NCI-H187 treated with DMSO at 0.1 percent for 48 hours (cell line): Measurements from ENCODE around the gene TTC27.
"Not testable (repeated sequence)": the region's sequence is repeated elsewhere in the genome, so short reads cannot be mapped to it uniquely, and the experiment has no call there.

Experiments used
- DNase-seq: peaks from one replicate; lab custom pipeline; 2025; lab: John Stamatoyannopoulos, UW

The TTC27 gene

DNA sequence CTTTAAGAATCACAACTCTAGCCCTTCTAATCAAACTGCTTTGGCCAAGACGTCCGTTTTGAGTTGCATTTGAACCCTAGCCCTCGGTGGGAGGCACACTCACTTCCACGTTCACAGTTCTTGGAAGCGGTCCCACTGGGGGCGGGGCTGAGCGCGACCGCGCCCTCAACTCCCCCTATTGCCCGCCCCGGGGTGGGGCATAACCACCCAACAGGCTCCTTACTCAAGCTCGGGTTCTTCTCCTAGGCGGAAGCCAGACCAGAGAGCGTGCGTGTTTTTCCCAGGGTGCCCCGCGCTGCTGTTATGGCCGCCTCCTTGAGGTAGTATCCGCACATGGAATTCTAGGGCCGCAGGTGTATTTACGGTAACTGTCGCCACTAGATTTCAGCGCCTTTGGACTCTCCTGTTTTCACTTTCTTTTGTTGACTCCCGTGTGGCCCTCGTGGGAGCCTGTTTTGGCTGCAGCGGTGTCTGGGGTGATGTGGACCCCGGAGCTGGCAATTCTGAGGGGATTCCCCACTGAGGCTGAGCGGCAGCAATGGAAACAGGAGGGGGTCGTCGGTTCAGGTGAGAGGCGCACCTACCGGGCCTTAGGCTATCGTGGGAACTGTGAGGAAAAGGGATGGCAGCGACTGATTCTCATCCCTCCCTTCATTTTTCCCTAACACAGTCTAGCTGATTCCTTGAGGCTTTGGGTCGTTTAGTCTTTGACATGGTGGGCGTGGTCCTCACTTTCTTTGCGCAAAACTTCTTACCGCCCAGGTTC is at the start of gene TTC27:
Gene TTC27, plus strand, starts transcription at position 237 of the 766 bp plus-strand sequence. Its CDS starts 243 bp downstream, at position 480.
- peak; percentile 96 for DNase-seq

GRCh38 chr2:32591669-32592463 is 36.0 kb upstream of the TTC27 start:
- DNase-seq = no peak

DNA sequence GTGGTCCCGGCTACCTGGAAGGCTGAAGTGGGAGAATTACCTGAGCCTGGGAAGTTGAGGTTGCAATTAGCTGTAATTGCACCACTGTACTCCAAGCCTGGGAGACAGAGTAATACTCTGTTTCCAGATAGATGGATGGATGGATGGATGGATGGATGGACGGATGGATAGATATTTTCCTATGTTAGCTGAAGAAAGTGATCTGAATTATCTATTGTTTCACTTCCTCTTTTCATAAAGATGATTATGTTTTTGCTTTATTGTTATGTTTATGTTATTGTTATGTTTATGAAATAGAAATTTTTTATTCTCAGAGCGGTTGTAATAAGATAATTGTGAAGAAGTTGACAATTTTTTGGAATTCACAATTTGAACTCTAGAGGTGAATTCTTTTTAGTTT is 33.3 kb upstream of the TTC27 start:
- DNase-seq = no peak

DNA sequence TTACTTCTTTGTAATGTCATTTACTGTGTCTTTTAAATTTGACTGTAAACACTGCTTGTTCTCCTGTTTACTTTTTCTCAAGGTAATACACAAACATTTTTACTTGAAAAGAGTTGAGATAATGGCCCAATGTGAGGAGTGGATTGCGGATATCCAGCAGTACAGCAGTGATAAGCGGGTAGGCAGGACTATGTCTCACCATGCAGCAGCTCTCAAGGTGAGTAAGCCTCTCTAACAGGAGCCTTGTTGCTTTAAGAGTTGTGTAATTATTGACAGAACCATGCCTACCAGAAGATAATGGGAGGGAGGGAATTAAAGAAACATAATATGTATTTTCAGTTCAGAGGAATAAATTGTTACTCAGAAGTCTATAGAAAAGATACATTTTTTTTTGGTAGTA is 16.5 kb upstream of the TTC27 start:
- DNase-seq = no peak

DNA sequence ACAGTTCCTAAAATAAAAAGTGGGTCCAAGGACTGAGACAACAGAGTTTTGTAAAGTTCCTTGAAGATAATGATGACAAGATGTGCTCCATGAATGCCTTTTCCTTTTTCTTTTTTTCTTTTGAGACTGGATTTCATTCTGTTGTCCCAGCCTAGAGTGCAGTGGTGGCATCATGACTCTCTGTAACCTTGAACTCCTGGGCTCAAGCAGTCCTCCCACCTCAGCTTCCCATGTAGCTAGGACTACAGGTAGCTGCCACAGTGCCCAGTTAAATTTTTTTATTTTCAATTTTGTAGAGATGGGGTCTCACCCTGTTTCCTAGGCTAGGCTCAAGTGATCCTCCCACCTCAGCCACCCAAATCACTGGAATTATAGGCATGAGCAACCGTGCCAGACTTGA is 16.1 kb upstream of the TTC27 start:
- no peak for DNase-seq

DNA sequence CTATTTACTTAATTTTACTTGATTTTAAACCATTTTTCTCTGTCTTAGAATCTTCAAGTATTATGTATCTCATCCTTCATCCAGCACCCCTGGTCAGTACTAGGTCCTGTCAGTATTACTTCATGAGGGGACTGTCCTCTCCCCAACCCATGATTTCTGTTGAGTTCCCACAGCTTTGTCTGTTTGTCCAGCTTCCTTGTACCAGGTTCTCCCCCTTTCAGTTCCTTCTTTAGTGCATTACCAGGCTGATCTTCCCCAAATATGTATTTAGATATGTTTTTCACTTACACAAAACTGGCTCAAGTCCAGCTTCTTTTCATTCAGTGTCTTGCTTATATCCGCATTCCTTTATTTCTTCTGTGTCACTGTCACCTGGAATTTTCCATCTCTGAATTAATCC is 13.8 kb upstream of the TTC27 start:
- no peak for DNase-seq

DNA sequence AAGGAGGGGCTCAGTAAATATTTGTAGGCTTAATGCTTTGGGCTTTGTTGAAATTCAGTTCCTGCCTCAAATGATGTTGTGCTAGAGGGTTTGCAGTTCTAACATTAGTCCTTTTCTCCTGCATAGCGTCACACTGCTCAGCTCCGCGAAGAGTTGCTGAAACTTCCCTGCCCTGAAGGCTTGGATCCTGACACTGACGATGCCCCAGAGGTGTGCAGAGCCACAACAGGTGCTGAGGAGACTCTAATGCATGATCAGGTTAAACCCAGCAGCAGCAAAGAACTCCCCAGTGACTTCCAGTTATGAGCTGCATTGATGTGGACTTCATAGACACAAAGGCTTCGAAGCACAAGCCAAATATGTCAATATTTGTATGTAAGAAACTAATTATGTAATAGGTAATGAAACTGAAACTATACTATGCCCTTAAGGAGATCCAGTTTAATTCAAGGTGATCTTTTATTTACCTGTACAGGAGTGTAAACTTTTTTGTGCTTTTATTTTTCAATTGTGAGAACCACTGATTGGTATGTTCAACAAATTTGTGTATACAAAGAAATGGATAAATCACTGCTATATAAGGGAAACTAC is 10.2 kb upstream of the TTC27 start:
- DNase-seq = no peak

DNA sequence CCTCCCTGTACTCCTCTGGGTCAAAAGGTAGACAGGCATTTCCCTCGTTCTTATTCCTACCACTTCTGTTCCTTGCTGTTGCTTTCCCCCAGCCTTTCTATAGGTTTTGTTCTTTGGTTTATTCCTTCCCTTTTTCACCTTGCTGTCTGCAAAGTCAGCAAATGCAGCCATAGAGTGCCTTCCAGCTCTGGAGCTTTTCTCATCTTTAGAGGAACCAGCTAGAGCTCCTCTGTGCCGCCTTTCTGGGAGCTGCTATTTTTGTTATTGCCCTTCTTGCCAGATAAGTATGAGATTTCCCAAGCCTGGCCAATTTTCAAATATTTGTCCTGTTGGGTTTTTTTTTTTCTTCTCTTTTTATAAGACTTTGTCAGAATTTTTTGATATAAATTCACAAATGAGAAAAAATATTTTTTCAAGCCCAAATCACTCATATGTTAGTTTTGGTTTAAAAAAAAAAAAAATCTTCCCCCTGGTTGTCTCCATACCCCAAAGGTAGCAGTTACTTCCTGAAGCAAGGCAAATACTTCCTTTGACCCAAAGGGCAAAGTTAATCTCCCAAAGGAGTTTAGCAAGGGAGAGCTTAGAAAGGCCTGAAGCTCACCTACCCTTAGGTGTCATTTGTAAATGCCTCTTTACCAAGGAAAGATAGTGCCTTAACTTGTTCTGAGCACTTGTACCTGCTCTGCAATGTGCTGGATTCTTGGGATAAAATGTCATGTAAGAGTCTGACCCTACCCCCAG is 5.1 kb upstream of the TTC27 start:
- no peak for DNase-seq

DNA sequence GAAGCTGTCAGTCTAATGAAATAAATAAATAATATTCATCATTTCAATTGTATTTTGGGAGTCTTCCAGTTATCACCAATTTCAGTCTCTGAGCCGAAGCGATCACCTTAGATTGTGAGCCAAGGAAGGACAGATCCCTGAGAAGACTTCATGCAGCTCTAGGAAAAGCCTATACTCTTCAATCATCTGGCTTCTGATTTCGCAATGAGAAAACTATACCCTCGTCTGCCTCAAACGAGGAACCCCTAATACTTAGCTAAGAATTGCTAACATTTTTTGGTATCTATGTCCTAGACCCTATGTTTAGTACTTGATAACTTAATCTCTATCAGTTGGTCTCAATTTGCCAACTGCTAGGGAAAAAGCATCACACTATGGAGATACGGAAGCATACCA is 4.5 kb upstream of the TTC27 start:
- DNase-seq = no peak

DNA sequence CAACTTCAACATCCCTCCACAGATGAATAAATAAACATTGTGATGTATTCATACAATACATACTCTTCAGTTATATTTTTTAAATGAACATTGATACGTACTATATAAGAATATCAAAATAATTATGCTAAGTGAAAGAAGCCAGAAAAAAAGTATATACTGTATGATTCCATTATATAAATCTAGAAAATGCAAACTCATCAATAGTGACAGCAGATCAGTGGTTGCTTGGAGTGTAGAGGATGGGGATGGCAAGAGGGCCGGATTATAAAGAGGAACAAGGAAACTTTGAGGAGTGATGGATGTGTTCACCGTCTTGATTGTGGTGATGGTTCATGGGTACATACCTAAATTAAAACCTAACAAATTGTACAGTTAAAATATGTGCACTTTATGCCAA is 3.0 kb upstream of the TTC27 start:
- no peak for DNase-seq

DNA sequence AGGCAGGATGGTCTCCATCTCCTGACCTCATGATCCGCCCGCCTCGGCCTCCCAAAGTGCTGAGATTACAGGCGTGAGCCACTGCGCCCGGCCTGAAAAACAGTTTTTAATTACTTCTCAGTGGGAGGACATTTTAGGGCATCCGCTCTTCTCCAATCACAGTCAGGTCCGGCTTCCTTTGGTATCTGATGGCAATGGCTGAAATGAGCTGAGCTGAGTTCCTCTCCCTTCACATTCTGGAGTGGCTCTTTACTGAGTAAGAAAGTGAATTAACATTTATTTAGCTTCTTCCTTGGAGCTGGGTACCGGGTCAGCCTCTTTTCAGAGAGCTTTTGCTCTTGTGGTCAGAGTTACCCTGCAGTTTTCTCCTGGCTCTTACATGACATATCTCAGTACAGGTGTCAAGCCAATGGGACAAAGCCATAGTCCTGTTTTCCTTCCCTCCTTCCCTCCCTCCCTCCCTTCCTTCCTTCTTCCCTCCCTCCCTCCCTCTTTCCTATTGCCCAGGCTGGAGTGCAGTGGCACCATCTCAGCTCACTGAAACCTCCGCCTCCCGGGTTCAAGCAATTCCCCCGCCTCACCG is 1.1 kb upstream of the TTC27 start:
- no peak for DNase-seq

- no peak for DNase-seq
These were observed 423 bp upstream of the TTC27 start for GRCh38 chr2:32627441-32627813.

DNA sequence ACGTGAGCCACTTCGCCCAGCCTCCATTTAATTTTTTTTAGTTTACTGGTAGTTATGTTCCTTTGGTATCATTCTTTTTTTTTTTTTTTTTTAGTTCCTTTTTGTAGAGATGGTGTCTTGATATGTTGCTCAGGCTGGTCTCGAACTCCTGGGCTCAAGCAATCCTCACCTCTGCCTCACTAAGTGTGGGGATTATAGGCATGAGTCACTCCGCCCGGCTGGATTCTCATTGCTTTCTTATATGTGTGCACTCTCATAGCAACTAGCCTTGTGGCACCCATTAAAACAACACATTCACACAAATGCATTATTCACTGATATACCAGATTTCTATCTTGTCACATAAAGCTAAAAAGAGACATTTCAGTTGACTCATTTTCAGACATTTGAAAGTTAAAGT is 4.2 kb downstream of the TTC27 start:
- no peak for DNase-seq

DNA sequence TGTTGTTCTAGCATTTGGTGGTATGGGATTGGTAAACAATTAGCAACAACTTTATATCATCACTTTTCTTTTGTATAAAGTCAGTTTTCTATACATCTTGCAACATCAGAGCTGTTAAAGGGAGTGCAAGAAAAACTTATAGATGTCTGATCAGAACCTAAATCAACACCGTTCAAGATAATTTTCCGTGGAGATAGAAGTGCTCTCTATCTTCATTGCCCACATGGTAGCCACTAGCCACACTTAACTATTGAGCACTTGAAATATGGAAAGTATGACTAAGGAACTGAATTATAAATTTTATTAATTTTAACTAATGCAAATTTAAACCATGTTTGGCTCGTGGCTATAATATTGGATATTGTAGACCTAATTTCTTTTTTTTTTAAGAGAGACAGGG is 5.2 kb downstream of the TTC27 start:
- DNase-seq = no peak

- not testable (repeated sequence) for DNase-seq
These were observed 10.7 kb downstream of the TTC27 start for GRCh38 chr2:32638548-32638947.

GRCh38 chr2:32641180-32641579 is 13.3 kb downstream of the TTC27 start:
- DNase-seq = no peak

- DNase-seq = no peak
These were observed 19.4 kb downstream of the TTC27 start for GRCh38 chr2:32647180-32647651.

DNA sequence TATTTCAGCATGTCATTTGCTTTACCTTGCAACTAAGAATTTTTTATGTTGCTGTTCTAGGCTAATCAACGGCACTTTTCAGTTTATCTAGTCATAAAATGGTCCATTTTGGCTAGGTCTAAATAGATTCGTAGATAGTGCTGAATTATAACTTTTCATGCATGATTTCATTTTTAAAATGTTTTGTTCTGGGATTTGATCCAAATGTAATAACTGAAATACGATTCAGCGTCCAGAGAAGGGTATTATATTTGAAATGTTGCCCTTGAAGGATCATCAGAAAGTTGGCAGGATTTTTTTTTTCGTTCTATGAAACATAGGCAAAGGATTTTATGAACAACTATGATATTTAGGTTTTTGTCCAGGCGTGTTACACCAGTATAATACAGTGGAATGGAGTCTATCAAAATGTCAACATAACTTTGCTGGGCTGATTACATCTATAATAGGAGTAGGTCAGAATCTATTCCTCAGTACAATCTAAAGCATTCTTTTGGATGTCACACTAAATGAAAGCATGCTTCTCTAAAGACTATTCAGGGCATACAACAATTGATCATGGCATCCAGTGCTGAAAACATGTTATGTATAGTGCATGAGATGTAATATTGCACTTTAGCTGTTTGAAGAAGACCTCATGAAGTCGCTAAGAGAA is 24.8 kb downstream of the TTC27 start:
- DNase-seq = peak; percentile 22

- DNase-seq = no peak
These were observed 28.2 kb downstream of the TTC27 start for GRCh38 chr2:32656069-32656468.

- DNase-seq = no peak
These were observed 36.0 kb downstream of the TTC27 start for GRCh38 chr2:32663864-32664263.

GRCh38 chr2:32666704-32667103 is 38.9 kb downstream of the TTC27 start:
- no peak for DNase-seq
